ENCODE results near the gene TSNAX. TPM values are rescaled to one million over a fixed set of nuclear protein-coding genes. Genes with fewer than 3 reads are reported as not detected.

TSNAX gene
- total and polyA plus RNA-seq, 2 of the 4 experiments (the other 2 are of a cell fraction), result 19.6 to 60.6 TPM

DNA sequence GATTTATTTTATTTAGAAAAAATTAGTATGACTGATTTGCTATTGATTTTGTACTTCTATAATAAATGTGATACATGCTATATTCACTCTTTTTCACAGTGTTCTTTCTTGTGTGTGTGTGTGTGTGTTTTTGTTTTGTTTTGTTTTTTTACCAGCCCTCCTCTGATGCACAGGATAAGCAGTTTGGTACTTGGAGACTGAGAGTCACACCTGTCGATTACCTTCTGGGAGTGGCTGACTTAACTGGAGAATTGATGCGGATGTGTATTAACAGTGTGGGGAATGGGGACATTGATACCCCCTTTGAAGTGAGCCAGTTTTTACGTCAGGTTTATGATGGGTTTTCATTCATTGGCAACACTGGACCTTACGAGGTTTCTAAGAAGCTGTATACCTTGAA is 35.9 kb downstream of the TSNAX start:
- Histone ChIP-seq H3K4ac (ENCODE audit: low read depth, low read length) (no peak overlapping the region), H2BK5ac (ENCODE audit: low read depth, low read length, poor library complexity, severe bottlenecking) (no peak overlapping the region), H2BK15ac (ENCODE audit: low read depth, low read length) (no peak overlapping the region), H3K4me2 (ENCODE audit: low read depth, low read length) (no peak overlapping the region), H2AK5ac (ENCODE audit: low read depth, low read length) (no peak overlapping the region), H3K23ac (ENCODE audit: low read depth, low read length) (no peak overlapping the region), H2BK20ac (ENCODE audit: low read depth, low read length) (no peak overlapping the region), H3K27me3 (ENCODE audit: control insufficient read depth, insufficient read depth, low read length) (no peaks in the 10 kb centered on the region), H3K4me1 (ENCODE audit: control insufficient read depth, insufficient read depth, low read length) (no peaks in the 10 kb centered on the region), H3K56ac (ENCODE audit: extremely low read depth, insufficient read depth, low read length) (no peak overlapping the region), H4K20me1 (ENCODE audit: insufficient read depth, low read length) (no peaks in the 10 kb centered on the region; the same call in 1 of the 2 replicates), H4K8ac (ENCODE audit: low read depth in 2 of 2, low read length in 2 of 2) (no peak overlapping the region), H3K14ac (replicated peaks; ENCODE audit: low read depth, low read length) (no peak overlapping the region), H3K18ac (ENCODE audit: low read depth, low read length) (no peak overlapping the region), H2BK120ac (ENCODE audit: low read depth, low read length) (no peak overlapping the region), H3K27ac (ENCODE audit: insufficient read depth, low read length) (no peak overlapping the region), H2AK9ac (replicated peaks; ENCODE audit: low read depth, low read length, poor library complexity) (no peak overlapping the region), H2AFZ (replicated peaks; ENCODE audit: low read length, poor library complexity) (no peak overlapping the region), H3K79me1 (ENCODE audit: low read depth in 1 of 2, low read length in 2 of 2) (peaks cover 7 to 10% of the 10 kb centered on the region in 2 experiments; a peak in 3 of 4 replicates), H3K9me1 (ENCODE audit: insufficient read depth, low read length) (no peaks in the 10 kb centered on the region), H4K91ac (ENCODE audit: insufficient read depth, low read depth, low read length) (no peak overlapping the region), H3K4me3 (ENCODE audit: insufficient read depth, low read depth, low read length) (no peak overlapping the region), H3K9ac (ENCODE audit: low read depth, low read length) (no peak overlapping the region), H3K36me3 (ENCODE audit: control insufficient read depth, insufficient read depth, low read length) (peaks cover 12% of the 10 kb centered on the region), H4K5ac (ENCODE audit: low read depth, low read length) (no peak overlapping the region), H3K9me3 (ENCODE audit: control insufficient read depth, insufficient read depth, low read length) (no peaks in the 10 kb centered on the region)
- in situ Hi-C loops (cut with MboI; ENCODE audit: low sequenced_read_pairs) (no loop called here), dilution Hi-C loops (cut with HindIII; ENCODE audit: low sequenced_read_pairs, unreplicated experiment) (no loop called here), intact Hi-C loops (cut with micrococcal nuclease) (no loop called here)
- ChIA-PET CTCF (no interaction called here), POLR2A (ENCODE audit: unreplicated experiment) (no interaction called here)
- TF ChIP-seq POLR2A (IDR thresholded peaks at IDR 0.05; ENCODE audit: low read depth, low read length), result no peak
- no peak for TF ChIP-seq MAZ (IDR thresholded peaks at IDR 0.05; ENCODE audit: borderline replicate concordance, low read depth, low read length)
- no peak for TF ChIP-seq CEBPB (IDR thresholded peaks at IDR 0.05; ENCODE audit: low read depth, low read length)
- no peak for TF ChIP-seq CHD1 (IDR thresholded peaks at IDR 0.05; ENCODE audit: low read depth, low read length)
- no peak for TF ChIP-seq NFE2L2 (IDR thresholded peaks at IDR 0.05; ENCODE audit: low read depth, low read length)
- TF ChIP-seq FOS (IDR thresholded peaks at IDR 0.05; ENCODE audit: low read depth, low read length), result no peak
- TF ChIP-seq MAFK (IDR thresholded peaks at IDR 0.05; ENCODE audit: low read depth, low read length), result no peak
- no peak for TF ChIP-seq BHLHE40 (IDR thresholded peaks at IDR 0.05; ENCODE audit: low read depth, low read length)
- no peak for TF ChIP-seq RAD21 (IDR thresholded peaks at IDR 0.05; ENCODE audit: low read length)
- no peak for TF ChIP-seq RFX5 (IDR thresholded peaks at IDR 0.05; ENCODE audit: low read depth, low read length)
- no peak for TF ChIP-seq RCOR1 (IDR thresholded peaks at IDR 0.05; ENCODE audit: insufficient replicate concordance, low read length)
- TF ChIP-seq MXI1 (IDR thresholded peaks at IDR 0.05; ENCODE audit: borderline replicate concordance, low read depth, low read length), result no peak
- TF ChIP-seq CTCF (conservative IDR thresholded peaks at IDR 0.05; ENCODE audit: low read depth, low read length), result no peak
- TF ChIP-seq, protein P1, sequence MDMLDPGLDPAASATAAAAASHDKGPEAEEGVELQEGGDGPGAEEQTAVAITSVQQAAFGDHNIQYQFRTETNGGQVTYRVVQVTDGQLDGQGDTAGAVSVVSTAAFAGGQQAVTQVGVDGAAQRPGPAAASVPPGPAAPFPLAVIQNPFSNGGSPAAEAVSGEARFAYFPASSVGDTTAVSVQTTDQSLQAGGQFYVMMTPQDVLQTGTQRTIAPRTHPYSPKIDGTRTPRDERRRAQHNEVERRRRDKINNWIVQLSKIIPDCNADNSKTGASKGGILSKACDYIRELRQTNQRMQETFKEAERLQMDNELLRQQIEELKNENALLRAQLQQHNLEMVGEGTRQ (IDR thresholded peaks at IDR 0.05; ENCODE audit: low read depth, low read length), result no peak
- TF ChIP-seq ELK1 (IDR thresholded peaks at IDR 0.05; ENCODE audit: borderline replicate concordance, low read depth, low read length), result no peak
- TF ChIP-seq SMC3 (IDR thresholded peaks at IDR 0.05; ENCODE audit: low read depth, low read length), result no peak
- DNase-seq (no peak), ATAC-seq (ENCODE audit: low read depth) (no peak)
- WGBS, 2 experiments (ENCODE audit: extremely low coverage in 2 of 2, insufficient read length in 1 of 2), result 95% methylated on average over 4 of the region's 4 CpGs; no CpG with 5 or more reads in 1 of the 2 experiments
- no TSS peak for BruUV-seq (replicated peaks)

Measured in IMR-90 (cell line).